ENCODE results near the gene SSRP1.
"Not testable (repeated sequence)": the region's sequence is repeated elsewhere in the genome, so short reads cannot be mapped to it uniquely, and the experiment has no call there.

The SSRP1 gene

GRCh38 chr11:57294225-57295131, 41.2 kb downstream of the SSRP1 start:
- peak overlapping the region; percentile 81 for H3K27ac ChIP-seq
- peaks cover 30% of the 10 kb centered on the region for H3K36me3 ChIP-seq (ENCODE audit: insufficient read depth, low read length)

GRCh38 chr11:57290288-57290687, 45.4 kb downstream of the SSRP1 start:
- Histone ChIP-seq H3K27ac (no peak overlapping the region), H3K9ac (ENCODE audit: insufficient read length) (no peak overlapping the region), H3K9me3 (ENCODE audit: low read depth, low read length) (no peaks in the 10 kb centered on the region), H3K36me3 (ENCODE audit: insufficient read depth, low read length) (no peaks in the 10 kb centered on the region), H3K4me3 (no peak overlapping the region)
- no peak for DNase-seq (ENCODE audit: low read depth, low spot score)
- no peak for TF ChIP-seq POLR2AphosphoS5 (IDR thresholded peaks at IDR 0.05; ENCODE audit: borderline replicate concordance, low read depth, low read length)
- TF ChIP-seq EZH2 (IDR thresholded peaks at IDR 0.05) = no peak
- TF ChIP-seq FOXP2 (optimal IDR thresholded peaks at IDR 0.05; ENCODE audit: control extremely low read depth, extremely low read length, insufficient read depth) = no peak

More at GRCh38 chr11:57294225-57295131, 41.2 kb downstream of the SSRP1 start:
- Histone ChIP-seq H3K9ac (ENCODE audit: insufficient read length) (no peak overlapping the region), H3K9me3 (ENCODE audit: low read depth, low read length) (0 out of 2 replicates have a peak, but pooled peaks cover 4% of the 10 kb centered on the region), H3K4me3 (peak overlapping the region; percentile 42)
- peak; percentile 42 for DNase-seq (ENCODE audit: low read depth, low spot score)
- TF ChIP-seq FOXP2 (optimal IDR thresholded peaks at IDR 0.05; ENCODE audit: control extremely low read depth, extremely low read length, insufficient read depth) (peak; percentile 22), EZH2 (IDR thresholded peaks at IDR 0.05) (no peak)

- Histone ChIP-seq H3K27ac (no peak overlapping the region), H3K9ac (ENCODE audit: insufficient read length) (no peak overlapping the region), H3K9me3 (ENCODE audit: low read depth, low read length) (no peaks in the 10 kb centered on the region), H3K36me3 (ENCODE audit: insufficient read depth, low read length) (no peaks in the 10 kb centered on the region), H3K4me3 (no peak overlapping the region)
- DNase-seq (ENCODE audit: low read depth, low spot score) = no peak
- no peak for TF ChIP-seq POLR2AphosphoS5 (IDR thresholded peaks at IDR 0.05; ENCODE audit: borderline replicate concordance, low read depth, low read length)
- no peak for TF ChIP-seq EZH2 (IDR thresholded peaks at IDR 0.05)
- TF ChIP-seq FOXP2 (optimal IDR thresholded peaks at IDR 0.05; ENCODE audit: control extremely low read depth, extremely low read length, insufficient read depth) = no peak
Observed at GRCh38 chr11:57288771-57289579, 46.7 kb downstream of the SSRP1 start.

GRCh38 chr11:57287884-57288283, 47.8 kb downstream of the SSRP1 start:
- H3K9me3 ChIP-seq (ENCODE audit: low read depth, low read length) = no peaks in the 10 kb centered on the region
- H3K9ac ChIP-seq (ENCODE audit: insufficient read length) = no peak overlapping the region
- H3K4me3 ChIP-seq = no peak overlapping the region
- TF ChIP-seq EZH2 (IDR thresholded peaks at IDR 0.05) (no peak), FOXP2 (optimal IDR thresholded peaks at IDR 0.05; ENCODE audit: control extremely low read depth, extremely low read length, insufficient read depth) (no peak), POLR2AphosphoS5 (IDR thresholded peaks at IDR 0.05; ENCODE audit: borderline replicate concordance, low read depth, low read length) (no peak)
- no peak for DNase-seq (ENCODE audit: low read depth, low spot score)
- no peaks in the 10 kb centered on the region for H3K36me3 ChIP-seq (ENCODE audit: insufficient read depth, low read length)
- H3K27ac ChIP-seq = no peak overlapping the region

- no peak overlapping the region for H3K4me3 ChIP-seq
- TF ChIP-seq FOXP2 (optimal IDR thresholded peaks at IDR 0.05; ENCODE audit: control extremely low read depth, extremely low read length, insufficient read depth) = no peak
- no peak for TF ChIP-seq EZH2 (IDR thresholded peaks at IDR 0.05)
- TF ChIP-seq POLR2AphosphoS5 (IDR thresholded peaks at IDR 0.05; ENCODE audit: borderline replicate concordance, low read depth, low read length) = no peak
- no peaks in the 10 kb centered on the region for H3K9me3 ChIP-seq (ENCODE audit: low read depth, low read length)
- H3K36me3 ChIP-seq (ENCODE audit: insufficient read depth, low read length) = no peaks in the 10 kb centered on the region
- no peak overlapping the region for H3K9ac ChIP-seq (ENCODE audit: insufficient read length)
- DNase-seq (ENCODE audit: low read depth, low spot score) = no peak
- H3K27ac ChIP-seq = no peak overlapping the region
Observed at GRCh38 chr11:57283231-57283990, 52.3 kb downstream of the SSRP1 start.

- H3K36me3 ChIP-seq (ENCODE audit: insufficient read depth, low read length) = not testable (repeated sequence)
Observed at GRCh38 chr11:57281546-57281945, 54.1 kb downstream of the SSRP1 start.

GRCh38 chr11:57279116-57279515, 56.6 kb downstream of the SSRP1 start:
- H3K9me3 ChIP-seq (ENCODE audit: low read depth, low read length) = no peaks in the 10 kb centered on the region
- no peaks in the 10 kb centered on the region for H3K36me3 ChIP-seq (ENCODE audit: insufficient read depth, low read length)
- no peak overlapping the region for H3K9ac ChIP-seq (ENCODE audit: insufficient read length)
- no peak for TF ChIP-seq POLR2AphosphoS5 (IDR thresholded peaks at IDR 0.05; ENCODE audit: borderline replicate concordance, low read depth, low read length)
- TF ChIP-seq FOXP2 (optimal IDR thresholded peaks at IDR 0.05; ENCODE audit: control extremely low read depth, extremely low read length, insufficient read depth) = no peak
- TF ChIP-seq EZH2 (IDR thresholded peaks at IDR 0.05) = no peak
- H3K27ac ChIP-seq = no peak overlapping the region
- DNase-seq (ENCODE audit: low read depth, low spot score) = no peak
- no peak overlapping the region for H3K4me3 ChIP-seq

More at GRCh38 chr11:57281546-57281945, 54.1 kb downstream of the SSRP1 start:
- DNase-seq (ENCODE audit: low read depth, low spot score); H3K9ac ChIP-seq (ENCODE audit: insufficient read length); H3K4me3 ChIP-seq; H3K27ac ChIP-seq; H3K9me3 ChIP-seq (ENCODE audit: low read depth, low read length): not testable (repeated sequence)

GRCh38 chr11:57278721-57279095, 57.0 kb downstream of the SSRP1 start:
- Histone ChIP-seq H3K9me3 (ENCODE audit: low read depth, low read length) (no peaks in the 10 kb centered on the region), H3K9ac (ENCODE audit: insufficient read length) (no peak overlapping the region), H3K4me3 (no peak overlapping the region), H3K36me3 (ENCODE audit: insufficient read depth, low read length) (no peaks in the 10 kb centered on the region), H3K27ac (no peak overlapping the region)
- TF ChIP-seq POLR2AphosphoS5 (IDR thresholded peaks at IDR 0.05; ENCODE audit: borderline replicate concordance, low read depth, low read length) (no peak), FOXP2 (optimal IDR thresholded peaks at IDR 0.05; ENCODE audit: control extremely low read depth, extremely low read length, insufficient read depth) (no peak), EZH2 (IDR thresholded peaks at IDR 0.05) (no peak)
- DNase-seq (ENCODE audit: low read depth, low spot score) = no peak

Measured in SK-N-MC (cell line).